GM12878 (cell line): Measurements from ENCODE around the gene PSMG3. TPM values are rescaled to one million over a fixed set of nuclear protein-coding genes. Genes with fewer than 3 reads are reported as not detected.

Experiments
- ATAC-seq: fragments of 200-7000 bp; cut with Tn5 transposase; 3 replicates; pipeline ENCODE4 v1.9.1; 2020; ENCODE audit warnings: mild to moderate bottlenecking, moderate library complexity
- BruUV-seq: library from RNA; stranded (reverse); fragments of 400-500 nt; replicated peaks from 2 replicates; lab custom pipeline; 2021; lab: Mats Ljungman, UMichigan
- CTCF ChIA-PET: fragments of 300-600 bp; sonication (Branson Sonifier 250); formaldehyde crosslinking; extraction: SDS; loops from one replicate; lab custom pipeline; 2021; ENCODE audit warnings: inconsistent platforms; lab: Yijun Ruan, JAX
- POLR2A ChIA-PET: fragments of 350-600 bp; formaldehyde crosslinking; extraction: SDS; loops from one replicate; lab custom pipeline; 2021; ENCODE audit warnings: inconsistent platforms; lab: Charles Lee
- RAD21 ChIA-PET: fragments of 300-600 bp; sonication (Branson Sonifier 250); formaldehyde crosslinking; loops from one replicate; lab custom pipeline; 2023; ENCODE audit warnings: antibody characterized with exemption; ENCODE audit not compliant: unreplicated experiment; lab: Charles Lee
- SMC1A ChIA-PET: fragments of 300-600 bp; sonication (Branson Sonifier 250); formaldehyde crosslinking; loops from one replicate; lab custom pipeline; 2023; ENCODE audit not compliant: unreplicated experiment, uncharacterized antibody; lab: Charles Lee
- DNase-seq: peaks from one replicate; pipeline ENCODE4 v3.0.0-alpha.2; 2011; ENCODE audit warnings: low read depth, low spot score
- FAIRE-seq: peaks from 3 replicates; lab custom pipeline; 2011; peaks lifted over from hg19 to GRCh38; lab: Jason Lieb, UNC
- H2AFZ ChIP-seq: 2 replicates; pipeline ENCODE4 v1.6.0; 2011; ENCODE audit warnings: low read depth, low read length, control low read depth; ENCODE audit not compliant: control insufficient read depth
- H3K27ac ChIP-seq: 2 replicates; pipeline ENCODE4 v1.5.1; 2011; ENCODE audit warnings: control low read depth; ENCODE audit not compliant: control insufficient read depth, insufficient read depth
- H3K27me3 ChIP-seq, 2 experiments: replicated peaks in 1 of 2; 2 replicates each; pipeline versions ENCODE4 v1.6.0 to v1.6.1; 2011; ENCODE audit warnings: low read length in 1 of 2; ENCODE audit not compliant: control insufficient read depth in 2 of 2, insufficient read depth in 2 of 2
- H3K36me3 ChIP-seq, 2 experiments: 2 replicates each; pipeline ENCODE4 v1.5.1; 2011; ENCODE audit warnings: low read length in 1 of 2; ENCODE audit not compliant: control insufficient read depth in 2 of 2, insufficient read depth in 2 of 2
- H3K4me1 ChIP-seq: 2 replicates; pipeline ENCODE4 v1.6.1; 2011; ENCODE audit warnings: mild to moderate bottlenecking, low read length, moderate library complexity, mixed read lengths; ENCODE audit not compliant: control insufficient read depth, insufficient read depth
- H3K4me2 ChIP-seq: 2 replicates; pipeline ENCODE4 v1.6.0; 2011; ENCODE audit warnings: control low read depth; ENCODE audit not compliant: control insufficient read depth, insufficient read depth
- H3K4me3 ChIP-seq: fragments of 200-600 bp; sonication (generic); 2 replicates; pipeline ENCODE4 v1.5.1; 2016
- H3K79me2 ChIP-seq: 2 replicates; pipeline ENCODE4 v1.6.0; 2011; ENCODE audit warnings: low read length; ENCODE audit not compliant: control insufficient read depth, insufficient read depth
- H3K9ac ChIP-seq: 2 replicates; pipeline ENCODE4 v1.8.0; 2011; ENCODE audit warnings: low read length, control low read depth, mixed read lengths; ENCODE audit not compliant: control insufficient read depth, insufficient read depth
- H3K9me3 ChIP-seq: replicated peaks from 3 replicates; pipeline ENCODE4 v1.5.1; 2011; ENCODE audit warnings: mild to moderate bottlenecking, low read length; ENCODE audit not compliant: control insufficient read depth, insufficient read depth
- H4K20me1 ChIP-seq: 2 replicates; pipeline ENCODE4 v1.6.0; 2011; ENCODE audit not compliant: control insufficient read depth, insufficient read depth
- BRCA1 ChIP-seq: IDR thresholded peaks from 2 replicates; pipeline ENCODE4 v1.6.1; 2011; ENCODE audit warnings: low read depth, low read length, improper control_type of control experiment
- ETV6 ChIP-seq, 2 experiments: fragments of 450-650 bp in 1 of 2; IDR thresholded peaks in 1 of 2; conservative IDR thresholded peaks in 1 of 2; 2 replicates each; pipeline ENCODE4 v1.6.1; 2014; ENCODE audit warnings: antibody characterized with exemption in 1 of 2, borderline replicate concordance in 1 of 2, low read depth in 1 of 2, mild to moderate bottlenecking in 1 of 2, moderate library complexity in 1 of 2
- MEF2B ChIP-seq: fragments of 450-650 bp; IDR thresholded peaks from 2 replicates; pipeline ENCODE4 v1.6.1; 2018; ENCODE audit warnings: mild to moderate bottlenecking, moderate library complexity; ENCODE audit not compliant: partially characterized antibody, poor library complexity, severe bottlenecking
- MLLT1 ChIP-seq: fragments of 450-650 bp; IDR thresholded peaks from 2 replicates; pipeline ENCODE4 v1.6.1; 2016; ENCODE audit warnings: mild to moderate bottlenecking
- TCF12 ChIP-seq: IDR thresholded peaks from 2 replicates; pipeline ENCODE4 v1.6.1; 2011; ENCODE audit warnings: low read depth, mild to moderate bottlenecking, low read length
- WRNIP1 ChIP-seq: IDR thresholded peaks from 2 replicates; pipeline ENCODE4 v1.6.1; 2011; ENCODE audit warnings: low read depth, low read length, improper control_type of control experiment, borderline replicate concordance
- ZNF274 ChIP-seq: IDR thresholded peaks from one replicate; pipeline ENCODE4 v1.8.0; 2011; ENCODE audit not compliant: insufficient read length, insufficient read depth
- ZNF622 ChIP-seq: fragments of 450-650 bp; IDR thresholded peaks from 2 replicates; pipeline ENCODE4 v1.6.1; 2017; ENCODE audit warnings: mild to moderate bottlenecking, inconsistent platforms
- ZZZ3 ChIP-seq: IDR thresholded peaks from 2 replicates; pipeline ENCODE4 v1.6.1; 2011; ENCODE audit warnings: low read depth; ENCODE audit not compliant: control insufficient read depth, insufficient read length
- WGBS: methylation state at CpG from one replicate; pipeline ENCODE4 v1.1.6; 2016; ENCODE audit warnings: low lambda C conversion rate; ENCODE audit not compliant: insufficient replicate concordance, insufficient coverage; ENCODE audit errors: missing lambda C conversion rate; 5-methylcytosine and 5-hydroxymethylcytosine counted together
- in situ Hi-C: fragments of 300-500 bp; cut with MboI; formaldehyde crosslinking; loops from 9 replicates; pipeline ENCODE4 v1.14.3; 2018; ENCODE audit warnings: mixed read lengths
- intact Hi-C: fragments of 100-400 bp; cut with micrococcal nuclease; formaldehyde crosslinking; loops from one replicate; pipeline ENCODE4 v1.14.2; 2022; ENCODE audit not compliant: unreplicated experiment
- polyA plus RNA-seq, 11 experiments: library from polyadenylated mRNA; depleted of rRNA in 4 of 11; unstranded in 6 of 11; stranded (reverse) in 5 of 11; fragments of >200 nt; fragmentation: Nextera tagmentation in 4 of 11; fragmentation: Illumina TruSeq in 1 of 11; extraction: Ambion mirVana in 4 of 11; extraction: Trizol in 1 of 11; gene quantifications; 1 replicate in 1 of 11; 2 replicates in 10 of 11; pipeline versions ENCODE4 v1.2.1 to v1.2.3, GENCODE V29; 2011 to 2016; ENCODE audit warnings: inconsistent platforms in 2 of 11, missing spikeins in 2 of 11, low read depth in 1 of 11
- total RNA-seq, 4 experiments: library from RNA; depleted of rRNA in 3 of 4; stranded (reverse); fragments of >200 nt in 3 of 4; fragmentation: Illumina TruSeq in 1 of 4; extraction: Trizol in 1 of 4; gene quantifications; 2 replicates each; pipeline versions ENCODE4 v1.2.1 to v1.2.3, GENCODE V29; 2013 to 2021
- TF ChIP-seq, protein P1 (sequence below): fragments of 450-650 bp; IDR thresholded peaks from 2 replicates; pipeline ENCODE4 v1.6.1; 2017; ENCODE audit warnings: mild to moderate bottlenecking, low read depth, inconsistent platforms; ENCODE audit not compliant: poor library complexity, severe bottlenecking

The PSMG3 gene
- total and polyA plus RNA-seq, 10 of the 15 experiments (the other 5 are each of a cell fraction or from before 2014, with no cell fraction given): 23.9 to 115 (median 60.6) TPM

DNA sequence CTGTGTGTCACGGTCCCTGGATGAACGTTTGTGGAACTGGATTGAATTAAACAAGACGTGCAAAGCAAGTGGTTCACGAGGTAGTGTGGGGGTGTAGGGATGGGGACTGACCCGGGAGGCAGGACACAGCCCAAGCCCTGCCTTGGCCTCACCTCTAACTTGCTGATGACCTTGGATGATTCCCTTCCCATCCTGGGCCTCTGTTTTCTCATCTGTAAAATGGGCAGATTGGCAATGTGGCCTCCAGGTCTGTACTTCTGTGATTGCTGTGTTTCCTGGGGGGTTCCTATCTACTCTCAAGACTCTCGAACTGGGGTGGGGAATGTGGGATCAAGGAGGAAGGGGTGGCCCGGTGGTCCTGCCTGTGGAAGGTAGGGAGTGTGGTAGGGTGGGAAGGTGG is 6.0 kb upstream of the PSMG3 start:
- FAIRE-seq: no peak
- POLR2A ChIA-PET: no interaction called here
- no peak overlapping the region for H3K4me2 ChIP-seq
- no TSS peak for BruUV-seq
- H3K4me1 ChIP-seq: no peaks in the 10 kb centered on the region
- no peaks in the 10 kb centered on the region; the same call in 1 of the 2 replicates for H3K79me2 ChIP-seq
- H4K20me1 ChIP-seq: no peaks in the 10 kb centered on the region
- RAD21 ChIA-PET: interaction anchor here (0.5 kb wide), 1 partner anchor 8 kb away, joined by 3 read pairs; no protein-coding TSS in a partner anchor
- WGBS: 52% methylated on average over 7 of the region's 7 CpGs
- H3K27ac ChIP-seq: no peak overlapping the region
- no peaks in the 10 kb centered on the region for H3K36me3 ChIP-seq
- no peak for ATAC-seq
- SMC1A ChIA-PET: no interaction called here
- H3K9ac ChIP-seq: no peak overlapping the region
- no peaks in the 10 kb centered on the region for H3K9me3 ChIP-seq
- CTCF ChIA-PET: interaction anchor here (0.6 to 1.1 kb wide), 3 partner anchors 17 to 397 kb away, joined by 3 read pairs; no protein-coding TSS in a partner anchor
- TF ChIP-seq MLLT1: no peak
- H3K27me3 ChIP-seq: no peaks in the 10 kb centered on the region
- H3K4me3 ChIP-seq: no peak overlapping the region
- intact Hi-C loops: no loop called here
- in situ Hi-C loops: no loop called here
- H2AFZ ChIP-seq: no peak overlapping the region
- no peak for DNase-seq

DNA sequence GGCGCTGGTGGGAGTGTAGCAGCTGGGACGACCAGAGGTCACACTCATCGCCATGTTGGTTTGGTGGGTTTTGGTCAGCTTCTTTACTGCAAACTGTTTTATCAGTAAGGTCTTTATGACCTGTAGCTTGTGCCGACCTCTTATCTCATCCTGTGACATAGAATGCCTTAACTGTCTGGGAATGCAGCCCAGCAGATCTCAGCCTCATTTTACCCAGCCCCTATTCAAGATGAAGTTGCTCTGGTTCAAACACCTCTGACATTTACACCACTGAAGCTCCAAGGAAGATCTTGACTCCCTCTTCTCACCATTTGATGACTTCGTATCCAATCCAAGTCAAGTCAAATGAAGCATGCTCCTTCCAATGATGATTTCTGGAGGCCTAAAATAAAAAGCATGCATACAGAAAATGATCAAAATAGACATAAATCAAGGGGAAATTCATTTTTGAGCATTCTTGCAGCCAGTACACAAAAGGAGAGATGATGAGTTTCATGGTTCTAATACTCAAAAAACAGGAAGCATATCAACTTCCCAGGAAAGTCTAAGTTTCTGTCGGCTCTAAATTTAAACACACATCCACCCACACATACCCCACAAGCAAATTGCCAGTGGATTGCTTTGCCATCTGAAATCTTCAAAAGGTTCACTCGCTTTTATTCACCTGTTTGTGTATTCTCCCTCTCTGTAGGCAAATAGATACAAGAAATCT is 2.4 kb upstream of the PSMG3 start:
- Histone ChIP-seq H3K79me2 (peaks cover 15% of the 10 kb centered on the region), H3K9me3 (no peaks in the 10 kb centered on the region), H3K4me2 (no peak overlapping the region), H3K9ac (no peak overlapping the region), H3K36me3 (peaks cover 4% of the 10 kb centered on the region in 2 experiments; a peak in 3 of 4 replicates), H3K27me3 (no peaks in the 10 kb centered on the region), H3K4me3 (no peak overlapping the region), H2AFZ (no peak overlapping the region), H3K27ac (no peak overlapping the region), H3K4me1 (no peaks in the 10 kb centered on the region; the same call in 1 of the 2 replicates), H4K20me1 (no peaks in the 10 kb centered on the region)
- ATAC-seq (no peak), FAIRE-seq (no peak), DNase-seq (no peak)
- RAD21 ChIA-PET: no interaction called here
- SMC1A ChIA-PET: no interaction called here
- in situ Hi-C loops: loop anchor here (5.0 kb wide), 2 partner anchors 640 to 780 kb away; partner anchors contain the start of gene EIF3B
- POLR2A ChIA-PET: no interaction called here
- intact Hi-C loops: no loop called here
- BruUV-seq: no TSS peak
- 76% methylated on average over 7 of the region's 7 CpGs for WGBS
- CTCF ChIA-PET: no interaction called here
- TF ChIP-seq BRCA1 (no peak), WRNIP1 (no peak), ZNF274 (no peak), ZZZ3 (no peak), ETV6 (conservative IDR thresholded peaks at IDR 0.05 in 1 of 2, IDR thresholded peaks at IDR 0.05 in 1 of 2; ENCODE audit: borderline replicate concordance in 1 of 2, low read depth in 1 of 2) (no peak), MEF2B (no peak), ZNF622 (no peak), TCF12 (no peak)
- TF ChIP-seq, protein P1, sequence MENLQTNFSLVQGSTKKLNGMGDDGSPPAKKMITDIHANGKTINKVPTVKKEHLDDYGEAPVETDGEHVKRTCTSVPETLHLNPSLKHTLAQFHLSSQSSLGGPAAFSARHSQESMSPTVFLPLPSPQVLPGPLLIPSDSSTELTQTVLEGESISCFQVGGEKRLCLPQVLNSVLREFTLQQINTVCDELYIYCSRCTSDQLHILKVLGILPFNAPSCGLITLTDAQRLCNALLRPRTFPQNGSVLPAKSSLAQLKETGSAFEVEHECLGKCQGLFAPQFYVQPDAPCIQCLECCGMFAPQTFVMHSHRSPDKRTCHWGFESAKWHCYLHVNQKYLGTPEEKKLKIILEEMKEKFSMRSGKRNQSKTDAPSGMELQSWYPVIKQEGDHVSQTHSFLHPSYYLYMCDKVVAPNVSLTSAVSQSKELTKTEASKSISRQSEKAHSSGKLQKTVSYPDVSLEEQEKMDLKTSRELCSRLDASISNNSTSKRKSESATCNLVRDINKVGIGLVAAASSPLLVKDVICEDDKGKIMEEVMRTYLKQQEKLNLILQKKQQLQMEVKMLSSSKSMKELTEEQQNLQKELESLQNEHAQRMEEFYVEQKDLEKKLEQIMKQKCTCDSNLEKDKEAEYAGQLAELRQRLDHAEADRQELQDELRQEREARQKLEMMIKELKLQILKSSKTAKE: no peak
